B cell (primary cell): ENCODE results near the gene VCL. TPM values are rescaled to one million over a fixed set of nuclear protein-coding genes. Genes with fewer than 3 reads are reported as not detected.

Experiments used
- ATAC-seq: fragments of 200-7000 bp; cut with Tn5 transposase; one replicate; pipeline ENCODE4 v1.10.0; 2021; ENCODE audit warnings: low read depth, mild to moderate bottlenecking, moderate number of reproducible peaks, moderate library complexity
- CTCF ChIA-PET: fragments of 350-600 bp; sonication (Branson Sonifier 250); formaldehyde crosslinking; loops from one replicate; lab custom pipeline; 2021; ENCODE audit warnings: antibody characterized with exemption, inconsistent platforms; lab: Charles Lee
- POLR2A ChIA-PET: fragments of 350-600 bp; sonication (Branson Sonifier 250); formaldehyde crosslinking; loops from one replicate; lab custom pipeline; 2021; ENCODE audit warnings: antibody characterized with exemption; lab: Charles Lee
- DNase-seq: peaks from one replicate; pipeline ENCODE4 v3.0.0; 2013
- H2AFZ ChIP-seq: 2 replicates; pipeline ENCODE4 v1.6.1; 2012; ENCODE audit warnings: mild to moderate bottlenecking, low read depth, low read length; ENCODE audit not compliant: insufficient read depth, poor library complexity, severe bottlenecking
- H3K27ac ChIP-seq, 2 donors: 1 replicate in 1 of 2; 2 replicates in 1 of 2; pipeline ENCODE4 v1.5.1; 2012 to 2013; ENCODE audit warnings: low read length in 2 of 2, mild to moderate bottlenecking in 2 of 2, moderate library complexity in 1 of 2
- H3K27me3 ChIP-seq, 4 experiments: fragments of 200-600 bp in 1 of 4; sonication (generic) in 1 of 4; replicated peaks in 1 of 4; 1 replicate in 2 of 4; 2 replicates in 2 of 4; pipeline versions ENCODE4 v1.6.1 to v1.7.0; 2013 to 2016; ENCODE audit warnings: low read length in 3 of 4, mild to moderate bottlenecking in 2 of 4, mixed read lengths in 1 of 4, moderate library complexity in 1 of 4; ENCODE audit not compliant: insufficient read depth in 4 of 4, control insufficient read depth in 3 of 4; ENCODE audit errors: control extremely low read depth in 1 of 4
- H3K36me3 ChIP-seq, 2 experiments: replicated peaks in 1 of 2; 1 replicate in 1 of 2; 2 replicates in 1 of 2; pipeline versions ENCODE4 v1.6.1 to v1.7.1; 2013; ENCODE audit warnings: low read length in 1 of 2; ENCODE audit not compliant: insufficient read depth in 2 of 2, control insufficient read depth in 1 of 2; ENCODE audit errors: control extremely low read depth in 1 of 2, extremely low read depth in 1 of 2
- H3K4me1 ChIP-seq, 2 donors: fragments of 200-600 bp in 1 of 2; sonication (generic) in 1 of 2; 1 replicate in 1 of 2; 2 replicates in 1 of 2; pipeline versions ENCODE4 v1.5.1 to v1.6.1; 2013 to 2017; ENCODE audit warnings: low read length in 2 of 2; ENCODE audit not compliant: control insufficient read depth in 2 of 2, insufficient read depth in 2 of 2
- H3K4me2 ChIP-seq: replicated peaks from 2 replicates; pipeline ENCODE3; 2012; ENCODE audit warnings: mild to moderate bottlenecking, low read depth, low read length; ENCODE audit not compliant: poor library complexity, severe bottlenecking
- H3K4me3 ChIP-seq, 5 experiments: fragments of 200-600 bp in 1 of 5; sonication (generic) in 1 of 5; 1 replicate in 3 of 5; 2 replicates in 2 of 5; pipeline versions ENCODE4 v1.5.1 to v1.7.0; 2011 to 2016; ENCODE audit warnings: low read length in 4 of 5, mild to moderate bottlenecking in 4 of 5, low read depth in 2 of 5, control low read depth in 1 of 5, moderate library complexity in 1 of 5; ENCODE audit not compliant: insufficient read depth in 1 of 5; ENCODE audit errors: control extremely low read depth in 1 of 5, extremely low read depth in 1 of 5
- H3K79me2 ChIP-seq: fragments of 200-600 bp; sonication (generic); one replicate; pipeline ENCODE4 v1.6.0; 2016; ENCODE audit warnings: low read length; ENCODE audit not compliant: control insufficient read depth, insufficient read depth
- H3K9ac ChIP-seq: fragments of 200-600 bp; sonication (generic); 2 replicates; pipeline ENCODE4 v1.6.1; 2017; ENCODE audit warnings: mild to moderate bottlenecking, low read length, moderate library complexity
- H3K9me3 ChIP-seq, 3 donors: one replicate each; pipeline versions ENCODE4 v1.6.1 to v1.7.1; 2013; ENCODE audit warnings: low read length in 2 of 3; ENCODE audit not compliant: control insufficient read depth in 2 of 3, insufficient read depth in 1 of 3; ENCODE audit errors: control extremely low read depth in 1 of 3
- H4K20me1 ChIP-seq: 2 replicates; pipeline ENCODE4 v1.6.0; 2012; ENCODE audit warnings: mild to moderate bottlenecking, low read length; ENCODE audit not compliant: insufficient read depth, control insufficient read depth, poor library complexity, severe bottlenecking
- H3K27ac Mint-ChIP-seq: one replicate; pipeline ENCODE4 v1.8.0; 2021; ENCODE audit warnings: mixed read lengths
- H3K27me3 Mint-ChIP-seq: one replicate; pipeline ENCODE4 v1.8.0; 2021; ENCODE audit warnings: mixed read lengths
- H3K4me1 Mint-ChIP-seq: one replicate; pipeline ENCODE4 v1.8.0; 2021; ENCODE audit warnings: mixed read lengths
- H3K4me3 Mint-ChIP-seq: one replicate; pipeline ENCODE4 v1.8.0; 2021; ENCODE audit warnings: mixed read lengths
- H3K9me3 Mint-ChIP-seq: one replicate; pipeline ENCODE4 v1.8.0; 2022; ENCODE audit warnings: mixed read lengths; ENCODE audit not compliant: insufficient read depth
- CTCF ChIP-seq: fragments of 200-600 bp; IDR thresholded peaks from one replicate; pipeline ENCODE4 v1.8.0; 2022; ENCODE audit warnings: antibody characterized with exemption, mild to moderate bottlenecking
- EZH2 ChIP-seq: IDR thresholded peaks from 2 replicates; pipeline ENCODE4 v1.6.1; 2012; ENCODE audit warnings: borderline replicate concordance, low read depth, mild to moderate bottlenecking, moderate library complexity, low read length; ENCODE audit not compliant: insufficient read depth, poor library complexity, severe bottlenecking
- WGBS: methylation state at CpG from one replicate; pipeline ENCODE4 v1.1.5; 2013; ENCODE audit warnings: missing lambda C conversion rate; ENCODE audit not compliant: insufficient coverage; 5-methylcytosine and 5-hydroxymethylcytosine counted together
- intact Hi-C: fragments of 100-400 bp; cut with micrococcal nuclease; formaldehyde crosslinking; loops from one replicate; pipeline ENCODE4 v1.10.0; 2022
- polyA plus RNA-seq: library from polyadenylated mRNA; depleted of rRNA; stranded (reverse); fragments of >200 nt; gene quantifications from 2 replicates; pipeline ENCODE4 v1.2.3, GENCODE V29; 2012
- total RNA-seq, 2 donors: library from RNA; stranded (reverse); fragments of 120-200 nt in 1 of 2; gene quantifications; 1 replicate in 1 of 2; 2 replicates in 1 of 2; pipeline versions ENCODE4 v1.2.3 to v1.2.4, GENCODE V29; 2013 to 2022

VCL gene
- total and polyA plus RNA-seq, 2 donors (not counting 1 experiment from before 2014, with no cell fraction given): 13.1 to 29.8 TPM

GRCh38 chr10:73973427-73973826 is 24.5 kb upstream of the VCL start:
- H3K4me1 Mint-ChIP-seq: peaks cover 17% of the 10 kb centered on the region
- peak overlapping the region; percentile 53 for H3K27ac Mint-ChIP-seq
- H3K27me3 ChIP-seq: no peaks in the 10 kb centered on the region
- no peak overlapping the region for H2AFZ ChIP-seq
- ChIA-PET POLR2A (no interaction called here), CTCF (interaction anchor here (1.3 kb wide), 1 partner anchor 107 kb away, joined by 3 read pairs; no protein-coding TSS in a partner anchor)
- DNase-seq (no peak), ATAC-seq (no peak)
- H3K36me3 ChIP-seq: no peaks in the 10 kb centered on the region
- H3K9ac ChIP-seq: no peak overlapping the region
- no peaks in the 10 kb centered on the region for H3K27me3 Mint-ChIP-seq
- H3K4me3 ChIP-seq: no peak overlapping the region
- H3K27ac ChIP-seq: no peak overlapping the region
- no peak overlapping the region for H3K4me3 Mint-ChIP-seq
- intact Hi-C loops: no loop called here
- WGBS: 100% methylated on average over 2 of the region's 2 CpGs
- H3K4me1 ChIP-seq: peaks cover 3 to 7% of the 10 kb centered on the region in 2 donors
- H3K9me3 Mint-ChIP-seq: no peaks in the 10 kb centered on the region
- H3K79me2 ChIP-seq: no peaks in the 10 kb centered on the region
- no peak overlapping the region for H3K4me2 ChIP-seq
- TF ChIP-seq EZH2 (no peak), CTCF (no peak)
- H4K20me1 ChIP-seq: no peaks in the 10 kb centered on the region
- no peaks in the 10 kb centered on the region for H3K9me3 ChIP-seq

DNA sequence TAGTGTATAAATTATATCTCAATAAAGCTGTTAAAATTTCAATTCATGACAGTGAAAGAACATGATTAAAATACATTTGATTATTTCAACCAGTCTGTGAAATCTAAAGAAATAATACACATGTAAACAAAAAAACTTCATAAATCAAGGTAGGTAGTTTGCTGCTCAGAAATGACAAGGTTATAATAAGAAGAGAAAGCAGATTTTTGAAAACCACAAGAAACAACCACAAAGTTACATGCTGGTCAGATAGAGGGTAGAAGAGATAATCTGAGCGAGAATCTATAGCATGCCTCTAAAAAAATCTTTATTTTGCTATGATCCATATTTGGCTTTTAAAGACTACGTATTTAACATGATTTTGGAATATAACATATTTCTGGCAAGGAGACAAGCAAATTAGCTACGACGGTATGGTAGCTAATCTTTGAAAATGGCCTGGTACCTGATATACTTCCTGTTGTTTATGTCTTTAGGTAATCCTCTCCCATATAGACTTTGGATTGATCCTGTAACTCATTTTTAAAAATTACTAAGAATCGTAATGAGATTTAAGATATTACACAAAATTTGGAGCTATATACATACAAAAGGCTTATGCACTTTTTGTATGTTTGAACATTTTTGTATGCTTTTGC is 23.5 kb upstream of the VCL start:
- TF ChIP-seq EZH2: no peak
- TF ChIP-seq CTCF: no peak
- POLR2A ChIA-PET: interaction anchor here (0.8 kb wide), 1 partner anchor 16 kb away, joined by 5 read pairs; no protein-coding TSS in a partner anchor
- H3K27me3 Mint-ChIP-seq: no peaks in the 10 kb centered on the region

More for the DNA sequence above, 23.5 kb upstream of the VCL start:
- no peak overlapping the region for H3K9ac ChIP-seq
- Mint-ChIP-seq H3K9me3 (no peaks in the 10 kb centered on the region), H3K4me3 (peak overlapping the region; percentile 8), H3K4me1 (peaks cover 24% of the 10 kb centered on the region), H3K27ac (no peak overlapping the region)
- peak overlapping the region; percentile 29 for H2AFZ ChIP-seq
- H3K27me3 ChIP-seq: no peaks in the 10 kb centered on the region
- no peaks in the 10 kb centered on the region for H3K79me2 ChIP-seq
- CTCF ChIA-PET: interaction anchor here (1.1 to 1.6 kb wide), 4 partner anchors 14 to 106 kb away, joined by 3 to 6 read pairs (median 4); no protein-coding TSS in a partner anchor
- H3K9me3 ChIP-seq: no peaks in the 10 kb centered on the region
- no peaks in the 10 kb centered on the region for H3K36me3 ChIP-seq
- ATAC-seq (no peak), DNase-seq (no peak)
- no peak overlapping the region for H3K27ac ChIP-seq
- WGBS: no CpG with 5 or more reads among the region's 5 CpGs
- intact Hi-C loops: no loop called here
- H3K4me1 ChIP-seq: peaks cover 10 to 14% of the 10 kb centered on the region in 2 donors
- H4K20me1 ChIP-seq: no peaks in the 10 kb centered on the region
- peak overlapping the region in 1 of 5 experiments; percentile 15 for H3K4me3 ChIP-seq
- H3K4me2 ChIP-seq: peak overlapping the region; percentile 39
